GM18511 (cell line): ENCODE data around the gene SLC25A28.

ENCODE experiments used
- ATAC-seq: cut with Tn5 transposase; IDR thresholded peaks from one replicate; pipeline ENCODE4 v1.9.1; 2021; ENCODE audit warnings: mild to moderate bottlenecking, moderate library complexity; ENCODE audit not compliant: unreplicated experiment

Gene SLC25A28

DNA sequence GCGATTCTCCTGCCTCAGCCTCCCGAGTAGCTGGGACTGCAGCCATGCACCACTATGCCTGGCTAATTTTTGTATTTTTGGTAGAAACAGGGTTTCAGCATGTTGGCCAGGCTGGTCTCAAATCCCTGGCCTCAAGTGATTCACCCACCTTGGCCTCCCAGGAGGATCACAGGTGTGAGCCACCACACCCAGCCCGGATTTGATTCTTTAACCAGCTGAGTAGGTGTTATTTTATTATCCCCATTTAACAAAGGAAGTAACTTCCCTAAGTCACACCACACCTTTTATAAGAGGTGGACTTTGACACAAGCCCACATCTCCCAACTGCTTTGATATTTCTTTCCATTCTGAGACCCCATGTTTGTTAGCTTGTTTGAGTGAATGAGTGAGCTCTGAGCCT, 25.0 kb downstream of the SLC25A28 start:
- ATAC-seq, result no peak

DNA sequence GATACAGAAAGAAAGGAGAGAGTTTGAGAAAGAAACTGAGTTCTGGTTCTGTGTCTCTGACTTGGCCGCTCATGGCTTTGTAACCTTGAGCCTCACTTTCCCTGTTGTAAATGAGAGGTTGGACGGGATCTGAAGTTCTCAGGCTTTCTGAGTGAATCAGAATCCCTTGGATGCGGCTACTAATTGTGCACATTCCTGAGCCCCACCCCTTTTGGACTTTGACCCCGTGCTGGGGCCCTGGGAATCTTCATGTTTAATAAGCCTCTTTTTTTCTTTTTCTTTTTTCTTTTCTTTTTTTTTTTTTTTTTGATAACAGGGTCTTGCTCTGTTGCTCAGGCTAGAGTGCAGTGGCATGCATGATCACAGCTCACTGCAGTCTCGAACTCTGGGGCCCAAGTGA, 26.9 kb downstream of the SLC25A28 start:
- ATAC-seq, result no peak

DNA sequence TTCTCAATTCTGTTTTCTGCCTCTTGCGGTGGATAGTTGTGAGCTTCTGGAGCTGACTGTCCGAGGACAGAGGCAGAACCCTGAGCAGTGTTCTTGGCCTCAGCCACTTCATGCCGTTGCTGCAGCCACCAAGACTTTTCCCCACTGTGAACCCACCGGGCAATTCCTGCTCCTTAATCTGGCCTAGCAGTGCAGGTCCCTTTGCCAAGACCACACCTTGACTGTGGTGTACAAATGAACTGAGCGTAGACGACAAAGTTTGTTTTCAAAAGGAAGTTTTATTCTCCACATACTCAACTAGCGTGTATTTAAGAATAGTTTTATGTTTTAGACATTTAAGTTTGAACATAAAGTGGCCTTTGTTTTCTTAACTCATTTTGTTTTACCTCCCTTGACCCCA, 29.4 kb downstream of the SLC25A28 start:
- ATAC-seq, result no peak

DNA sequence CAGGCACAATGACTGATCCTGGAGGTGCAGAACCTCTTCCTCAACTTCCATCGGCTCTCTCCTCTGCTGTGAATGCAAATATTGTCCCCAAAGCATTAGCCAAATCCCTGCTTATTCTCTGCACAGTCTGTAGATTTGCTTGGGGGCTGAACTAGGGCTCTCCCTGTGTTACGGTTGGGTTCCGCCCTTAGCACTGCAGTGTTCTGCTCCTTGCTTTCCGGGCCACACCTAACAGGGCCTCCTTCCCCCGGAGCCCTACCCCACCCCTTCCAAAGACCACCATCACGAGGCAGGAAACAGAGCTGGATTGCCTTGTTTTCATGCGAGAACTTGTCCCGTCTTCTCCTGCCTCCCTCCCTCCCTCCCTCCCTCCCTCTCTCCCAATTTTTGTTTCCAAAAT, 36.6 kb downstream of the SLC25A28 start:
- ATAC-seq, result no peak

DNA sequence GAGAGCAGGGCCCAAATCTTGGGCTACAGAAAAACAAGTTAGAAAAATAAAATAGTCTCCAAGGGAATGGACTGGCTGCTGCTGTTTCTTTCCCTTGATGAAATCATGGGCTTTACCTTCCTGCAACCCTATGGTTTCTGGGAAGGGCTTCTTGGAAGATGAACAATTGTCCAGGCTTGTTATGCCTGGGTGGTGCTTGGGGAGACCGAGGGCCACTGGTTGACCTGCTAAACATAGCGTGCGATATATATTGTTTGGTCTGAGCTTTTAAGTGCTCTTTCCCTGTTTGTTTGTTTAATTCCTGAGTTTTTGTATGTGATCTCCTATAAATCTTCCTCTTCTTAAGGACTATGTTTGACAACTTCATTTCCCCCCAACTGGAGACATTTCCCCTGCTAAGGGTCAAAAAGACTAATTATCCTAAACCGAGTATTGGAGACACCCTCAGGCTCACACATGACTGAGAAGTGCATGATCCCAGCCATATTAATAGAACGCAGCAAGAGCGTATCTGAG, 37.9 kb downstream of the SLC25A28 start:
- no peak for ATAC-seq

DNA sequence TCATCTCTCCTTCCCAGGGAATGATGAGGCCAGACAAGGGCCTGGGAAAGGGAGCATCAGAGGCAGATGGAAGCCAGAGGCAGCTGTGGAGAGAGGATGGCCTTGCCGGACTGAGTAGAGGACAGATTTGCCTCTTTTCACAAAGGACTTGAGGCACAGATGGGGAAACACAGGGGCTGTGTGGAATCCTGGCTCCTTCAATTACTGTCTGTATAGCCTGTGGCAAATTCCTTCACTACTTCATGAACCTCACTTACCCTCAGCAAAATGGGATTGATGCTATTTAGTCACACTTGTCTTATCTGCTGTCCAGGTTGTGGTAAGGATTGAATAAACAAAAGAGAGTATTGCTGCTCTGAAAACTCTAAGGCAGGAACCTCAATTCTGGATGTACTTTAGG, 40.3 kb downstream of the SLC25A28 start:
- ATAC-seq, result no peak

DNA sequence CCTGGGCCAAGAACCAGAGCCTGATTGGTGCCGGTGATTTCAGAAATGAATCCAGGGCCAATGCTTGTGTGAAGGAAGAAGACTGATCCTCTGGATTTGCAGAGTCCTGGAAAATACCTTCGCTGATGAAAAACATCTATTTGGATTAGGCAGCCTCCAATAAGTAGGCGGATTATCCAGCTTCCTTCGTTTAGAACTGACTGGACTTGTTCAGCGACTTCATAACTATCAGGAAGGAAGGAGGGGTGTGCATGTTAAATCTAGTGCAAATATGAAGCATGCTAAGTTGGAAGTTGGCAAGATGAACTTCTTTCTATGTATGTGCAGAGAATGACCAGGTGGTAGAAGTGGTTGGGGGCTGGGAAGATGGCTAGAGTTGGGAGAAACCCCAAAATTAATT, 46.4 kb downstream of the SLC25A28 start:
- no peak for ATAC-seq

DNA sequence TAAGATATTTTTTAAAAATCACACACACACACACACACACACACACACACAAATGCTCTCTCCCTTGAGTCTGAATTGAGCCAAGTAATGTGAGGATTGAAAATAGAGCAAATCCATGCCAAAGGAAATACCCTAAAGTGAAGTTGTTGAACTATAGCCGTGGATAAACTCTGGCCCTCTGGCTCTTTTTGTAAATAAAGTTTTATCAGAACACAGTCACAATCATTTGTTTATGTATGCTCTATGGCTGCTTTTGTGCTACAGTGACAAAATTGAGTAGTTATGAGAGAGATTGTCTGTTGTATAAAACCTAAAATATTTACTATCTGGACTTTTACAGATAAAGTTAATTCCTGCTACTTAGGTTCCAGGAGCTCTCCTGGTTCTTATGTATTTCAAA, 48.4 kb downstream of the SLC25A28 start:
- ATAC-seq, result no peak

DNA sequence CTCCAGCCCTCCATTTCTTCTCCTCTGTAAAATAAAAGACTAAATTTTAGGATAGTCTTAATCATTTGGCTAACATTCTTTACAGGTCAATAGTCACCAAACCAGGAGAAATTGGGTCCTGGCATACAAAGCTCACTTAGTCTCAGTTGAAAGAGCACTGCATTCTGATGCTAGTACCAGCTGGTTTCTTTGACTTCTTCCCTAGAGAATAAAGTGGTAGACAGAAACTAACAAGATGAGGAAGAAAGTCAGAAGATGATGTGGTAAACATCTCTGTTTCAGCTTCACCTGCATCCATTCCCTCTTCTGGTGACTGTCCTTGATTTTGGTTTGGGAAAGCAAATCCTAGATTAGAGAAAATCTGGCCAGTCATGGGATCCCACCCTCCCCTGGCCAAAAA, 50.3 kb downstream of the SLC25A28 start:
- no peak for ATAC-seq

DNA sequence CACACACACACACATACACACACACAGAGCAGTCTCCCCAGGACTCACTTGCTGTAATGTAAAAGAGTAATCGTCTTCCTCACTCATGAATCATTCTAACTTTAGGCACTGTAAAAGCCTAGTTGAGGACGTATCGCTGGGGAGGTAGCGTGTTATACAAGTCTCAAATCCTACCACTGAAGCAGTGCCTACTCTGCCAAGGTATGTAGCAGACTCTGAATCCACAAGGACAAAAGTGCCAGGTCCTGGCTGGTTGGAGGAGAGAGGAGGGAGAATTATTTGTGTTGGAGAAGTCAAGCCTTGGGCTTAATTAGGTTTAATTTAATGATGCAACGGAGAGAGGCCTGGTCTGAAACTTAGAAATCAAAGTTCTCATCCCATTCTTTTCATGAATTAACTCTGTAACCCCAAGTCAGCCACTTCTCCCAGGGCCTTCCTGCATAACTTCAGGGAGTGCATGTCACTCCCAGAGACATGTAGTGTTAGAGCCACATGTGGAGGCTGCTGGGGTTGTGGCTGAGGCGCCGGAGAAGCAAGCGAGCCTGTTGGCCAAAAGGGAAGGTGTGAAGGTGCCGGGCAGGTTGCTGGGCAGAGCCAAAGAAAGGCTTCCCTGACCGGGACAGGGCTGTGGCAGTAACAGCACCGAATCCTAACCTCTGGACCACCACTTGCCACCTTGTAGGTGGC, 50.8 kb downstream of the SLC25A28 start:
- no peak for ATAC-seq

DNA sequence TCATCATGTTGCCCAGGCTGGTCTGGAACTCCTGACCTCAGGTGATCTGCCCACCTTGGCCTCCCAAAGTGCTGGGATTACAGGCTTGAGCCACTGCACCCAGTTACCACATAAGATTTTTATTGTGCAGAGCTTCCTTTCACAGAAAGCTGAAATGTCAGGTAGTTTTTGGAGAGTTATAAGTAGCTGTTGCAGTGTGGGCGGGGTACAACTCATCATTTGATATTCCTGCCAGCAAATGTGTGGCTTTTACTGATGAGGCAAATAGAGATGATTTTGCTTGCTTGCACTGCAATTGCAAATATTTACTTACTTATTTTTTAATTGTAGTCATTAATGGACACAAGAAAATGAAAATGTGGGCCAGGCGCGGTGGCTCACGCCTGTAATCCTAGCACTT, 55.1 kb downstream of the SLC25A28 start:
- ATAC-seq, result no peak

DNA sequence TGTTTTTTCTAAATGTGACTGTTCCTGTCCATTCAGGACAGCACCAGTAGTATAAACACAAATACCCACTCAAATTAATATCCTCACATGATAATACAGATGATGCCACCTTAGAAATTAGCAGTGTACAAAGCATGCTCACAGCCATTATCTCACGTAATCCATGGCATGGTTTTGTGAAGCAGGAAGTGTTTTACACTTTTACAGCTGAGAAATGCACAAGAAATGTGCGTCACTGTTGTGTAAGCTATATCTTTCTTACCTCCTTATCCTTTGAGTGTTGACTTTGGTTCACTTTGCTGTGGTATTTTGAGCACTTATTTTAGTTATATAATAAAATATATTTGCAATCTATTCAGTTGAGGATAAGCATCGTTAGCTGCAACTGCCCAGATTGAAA, 55.9 kb downstream of the SLC25A28 start:
- ATAC-seq, result no peak

DNA sequence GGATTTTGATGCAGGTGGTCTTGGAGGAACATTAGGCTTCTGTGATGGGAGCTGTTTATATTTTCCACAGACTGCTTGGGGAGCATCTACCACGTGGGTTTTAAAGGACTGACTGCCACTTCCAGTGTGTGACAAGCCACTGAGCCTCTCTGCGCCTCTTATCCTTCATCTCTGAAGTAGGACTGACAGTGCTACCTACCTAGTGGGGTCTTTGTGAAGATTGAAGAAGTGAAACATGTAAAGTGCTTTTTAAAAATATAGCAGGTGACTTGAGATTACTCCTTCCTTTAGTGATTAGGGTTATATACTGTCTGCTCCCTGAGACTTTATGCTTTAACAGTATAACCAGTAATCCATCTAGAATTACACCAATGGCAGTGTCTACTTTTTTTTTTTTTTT, 57.6 kb downstream of the SLC25A28 start:
- no peak for ATAC-seq
